OCI-LY3 (cell line): ENCODE data around the gene CACNA1G.

Source experiments
- CTCF ChIP-seq: fragments of 200-600, 300-600 bp; sonication (generic); IDR thresholded peaks from 2 replicates; pipeline ENCODE4 v1.5.1; 2014; ENCODE audit warnings: antibody characterized with exemption, low read length, low read depth
- EZH2phosphoT487 ChIP-seq: fragments of 200-600 bp; shearing (Covaris generic); IDR thresholded peaks from 2 replicates; pipeline ENCODE4 v1.6.1; 2018; ENCODE audit warnings: antibody characterized with exemption, mixed run types, low read depth

GRCh38 chr17:50542795-50543774, 17.4 kb upstream of the CACNA1G start:
- TF ChIP-seq CTCF (no peak), EZH2phosphoT487 (no peak)
